BLaER1 treated with 17β-estradiol and CSF1 and Interleukin-3, amounts not matched to agents 10 nM and 100 nM (cell line): ENCODE measurements around the gene PET100.

Experiments
- H3K27ac ChIP-seq, 11 experiments: shearing (Covaris generic); formaldehyde crosslinking; 2 replicates each; pipeline ENCODE4 v1.8.1; 2022
- H3K27me3 ChIP-seq, 11 experiments: shearing (Covaris generic); formaldehyde crosslinking; 2 replicates each; pipeline ENCODE4 v1.8.1; 2022
- H3K36me3 ChIP-seq, 11 experiments: shearing (Covaris generic); formaldehyde crosslinking; 2 replicates each; pipeline ENCODE4 v1.8.1; 2022
- H3K4me1 ChIP-seq, 10 experiments: shearing (Covaris generic); formaldehyde crosslinking; 2 replicates each; pipeline ENCODE4 v1.8.1; 2022
- H3K4me2 ChIP-seq, 11 experiments: shearing (Covaris generic); formaldehyde crosslinking; 2 replicates each; pipeline ENCODE4 v1.8.1; 2022
- H3K4me3 ChIP-seq, 10 experiments: shearing (Covaris generic); formaldehyde crosslinking; 2 replicates each; pipeline ENCODE4 v1.8.1; 2022
- H3K9ac ChIP-seq, 11 experiments: shearing (Covaris generic); formaldehyde crosslinking; 2 replicates each; pipeline ENCODE4 v1.8.1; 2022
- H3K9me3 ChIP-seq, 11 experiments: shearing (Covaris generic); formaldehyde crosslinking; replicated peaks in 1 of 11; 2 replicates each; pipeline ENCODE4 v1.8.1; 2022
- H4K20me1 ChIP-seq, 11 experiments: shearing (Covaris generic); formaldehyde crosslinking; 2 replicates each; pipeline ENCODE4 v1.8.1; 2022
- Cebpa-rat ChIP-seq, 11 experiments: shearing (Covaris generic); IDR thresholded peaks; 2 replicates each; pipeline ENCODE4 v1.8.1; 2022

The PET100 gene

GRCh38 chr19:7600721-7601120 is 28.9 kb upstream of the PET100 start:
- Histone ChIP-seq H3K9me3 (peaks cover 0 to 6% (median 3%) of the 10 kb centered on the region in 11 experiments; a peak in 7 of 22 replicates), H3K4me1 (peaks cover 0 to 9% (median 6%) of the 10 kb centered on the region in 10 experiments; a peak in 11 of 20 replicates), H3K27me3 (peaks cover 31 to 62% (median 43%) of the 10 kb centered on the region in 11 experiments), H4K20me1 (peaks cover 0 to 21% (median 5%) of the 10 kb centered on the region in 11 experiments; a peak in 11 of 22 replicates), H3K36me3 (no peaks in the 10 kb centered on the region), H3K4me2 (no peak overlapping the region), H3K9ac (no peak overlapping the region), H3K27ac (no peak overlapping the region), H3K4me3 (no peak overlapping the region)
- no peak for TF ChIP-seq Cebpa-rat (IDR thresholded peaks at IDR 0.05)

- Histone ChIP-seq H3K4me3 (no peak overlapping the region), H3K9ac (no peak overlapping the region), H3K4me1 (0 out of 20 replicates have a peak, but pooled peaks cover 0 to 4% (median 0%) of the 10 kb centered on the region in 10 experiments), H3K27ac (no peak overlapping the region), H4K20me1 (peaks cover 0 to 9% (median 0%) of the 10 kb centered on the region in 11 experiments; a peak in 5 of 22 replicates), H3K4me2 (no peak overlapping the region), H3K36me3 (no peaks in the 10 kb centered on the region), H3K27me3 (peaks cover 16 to 45% (median 27%) of the 10 kb centered on the region in 11 experiments), H3K9me3 (peaks cover 0 to 7% (median 3%) of the 10 kb centered on the region in 11 experiments; a peak in 7 of 22 replicates)
- TF ChIP-seq Cebpa-rat (IDR thresholded peaks at IDR 0.05): no peak
Measured at GRCh38 chr19:7602240-7602934, 27.2 kb upstream of the PET100 start.

GRCh38 chr19:7602935-7603497 is 26.6 kb upstream of the PET100 start:
- Histone ChIP-seq H3K36me3 (no peaks in the 10 kb centered on the region), H3K9ac (no peak overlapping the region), H3K4me1 (0 out of 20 replicates have a peak, but pooled peaks cover 0 to 6% (median 0%) of the 10 kb centered on the region in 10 experiments), H3K27ac (no peak overlapping the region), H3K4me3 (no peak overlapping the region), H3K4me2 (no peak overlapping the region), H4K20me1 (peaks cover 0 to 3% (median 0%) of the 10 kb centered on the region in 11 experiments; a peak in 4 of 22 replicates), H3K9me3 (peaks cover 0 to 7% (median 3%) of the 10 kb centered on the region in 11 experiments; a peak in 7 of 22 replicates), H3K27me3 (peaks cover 9 to 39% (median 21%) of the 10 kb centered on the region in 11 experiments)
- no peak for TF ChIP-seq Cebpa-rat (IDR thresholded peaks at IDR 0.05)

- H3K4me1 ChIP-seq: 0 out of 20 replicates have a peak, but pooled peaks cover 0 to 6% (median 0%) of the 10 kb centered on the region in 10 experiments
- H3K9me3 ChIP-seq: peaks cover 0 to 7% (median 3%) of the 10 kb centered on the region in 11 experiments; a peak in 7 of 22 replicates
- H4K20me1 ChIP-seq: peaks cover 0 to 6% (median 0%) of the 10 kb centered on the region in 11 experiments; a peak in 3 of 22 replicates
- no peak overlapping the region for H3K27ac ChIP-seq
- no peak overlapping the region for H3K9ac ChIP-seq
- H3K36me3 ChIP-seq: no peaks in the 10 kb centered on the region
- peaks cover under 1 to 30% (median 12%) of the 10 kb centered on the region in 11 experiments; a peak in 18 of 22 replicates for H3K27me3 ChIP-seq
- no peak for TF ChIP-seq Cebpa-rat (IDR thresholded peaks at IDR 0.05)
- H3K4me3 ChIP-seq: no peak overlapping the region
- no peak overlapping the region for H3K4me2 ChIP-seq
Measured at GRCh38 chr19:7603919-7604318, 25.7 kb upstream of the PET100 start.

- Histone ChIP-seq H3K4me2 (no peak overlapping the region), H3K36me3 (no peaks in the 10 kb centered on the region), H3K9ac (no peak overlapping the region), H4K20me1 (peaks cover 0 to 6% (median 0%) of the 10 kb centered on the region in 11 experiments; a peak in 3 of 22 replicates), H3K27me3 (peaks cover 0 to 28% (median 11%) of the 10 kb centered on the region in 11 experiments; a peak in 10 of 22 replicates), H3K4me1 (0 out of 20 replicates have a peak, but pooled peaks cover 0 to 6% (median 0%) of the 10 kb centered on the region in 10 experiments), H3K9me3 (peaks cover 0 to 7% (median 3%) of the 10 kb centered on the region in 11 experiments; a peak in 7 of 22 replicates), H3K27ac (no peak overlapping the region), H3K4me3 (no peak overlapping the region)
- TF ChIP-seq Cebpa-rat (IDR thresholded peaks at IDR 0.05): no peak
Measured at GRCh38 chr19:7605490-7606222, 23.9 kb upstream of the PET100 start.

GRCh38 chr19:7606289-7606688 is 23.3 kb upstream of the PET100 start:
- H3K4me1 ChIP-seq: 0 out of 20 replicates have a peak, but pooled peaks cover 0 to 6% (median 0%) of the 10 kb centered on the region in 10 experiments
- H3K9ac ChIP-seq: no peak overlapping the region
- H3K4me2 ChIP-seq: no peak overlapping the region
- H3K27ac ChIP-seq: no peak overlapping the region
- peaks cover 0 to 7% (median 3%) of the 10 kb centered on the region in 11 experiments; a peak in 7 of 22 replicates for H3K9me3 ChIP-seq
- no peak overlapping the region for H3K4me3 ChIP-seq
- TF ChIP-seq Cebpa-rat (IDR thresholded peaks at IDR 0.05): no peak
- H3K27me3 ChIP-seq: peaks cover 0 to 28% (median 11%) of the 10 kb centered on the region in 11 experiments; a peak in 10 of 22 replicates
- H4K20me1 ChIP-seq: peaks cover 0 to 6% (median 0%) of the 10 kb centered on the region in 11 experiments; a peak in 5 of 22 replicates
- H3K36me3 ChIP-seq: no peaks in the 10 kb centered on the region

- H3K27me3 ChIP-seq: peaks cover 0 to 24% (median 10%) of the 10 kb centered on the region in 11 experiments; a peak in 10 of 22 replicates
- H3K27ac ChIP-seq: no peak overlapping the region
- H4K20me1 ChIP-seq: peaks cover 0 to 10% (median 0%) of the 10 kb centered on the region in 11 experiments; a peak in 6 of 22 replicates
- no peak overlapping the region for H3K4me3 ChIP-seq
- peaks cover 0 to 7% (median 3%) of the 10 kb centered on the region in 11 experiments; a peak in 7 of 22 replicates for H3K9me3 ChIP-seq
- H3K36me3 ChIP-seq: no peaks in the 10 kb centered on the region
- no peak overlapping the region for H3K4me2 ChIP-seq
- H3K9ac ChIP-seq: no peak overlapping the region
- TF ChIP-seq Cebpa-rat (IDR thresholded peaks at IDR 0.05): no peak
- 0 out of 20 replicates have a peak, but pooled peaks cover 0 to 6% (median 0%) of the 10 kb centered on the region in 10 experiments for H3K4me1 ChIP-seq
Measured at GRCh38 chr19:7607212-7607873, 22.2 kb upstream of the PET100 start.
